ENCODE data around the gene PLB1. TPM values are rescaled to one million over a fixed set of nuclear protein-coding genes. Genes with fewer than 3 reads are reported as not detected.

The PLB1 gene
- polyA plus RNA-seq, 1 donor, result 3.2 TPM

DNA sequence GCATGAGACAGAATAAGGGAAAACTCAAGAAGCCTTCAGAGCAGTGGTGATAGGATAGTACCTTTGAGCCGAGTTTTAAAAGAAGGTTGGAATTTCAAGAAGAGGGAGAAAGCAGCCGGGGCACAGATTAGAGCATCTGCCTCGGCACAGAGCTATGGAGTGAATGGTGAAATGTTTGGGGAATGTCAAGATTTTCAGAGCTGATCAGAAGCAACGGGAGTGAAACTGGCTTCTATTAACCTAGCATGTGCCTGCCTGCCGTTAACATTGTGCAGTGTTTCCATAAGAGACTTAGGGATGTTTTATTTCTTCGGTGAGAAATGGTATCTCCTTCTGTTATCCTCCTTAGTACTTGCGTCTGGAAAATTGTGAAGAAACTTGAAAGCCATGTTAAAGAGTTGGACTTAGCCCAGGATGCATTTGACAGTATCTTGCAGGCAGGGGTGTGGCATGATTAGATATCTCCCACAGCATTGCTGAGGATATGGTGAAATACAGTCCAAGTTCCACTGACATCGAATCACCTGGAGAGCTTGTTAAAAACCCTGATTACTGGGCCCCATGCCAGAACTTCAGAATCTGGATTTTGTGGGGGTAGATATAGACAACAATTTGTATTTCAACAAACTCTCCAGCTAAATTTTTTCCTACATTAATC is 158.9 kb downstream of the PLB1 start:
- Histone ChIP-seq H3K27me3 (ENCODE audit: control insufficient read depth, insufficient read depth, low read length) (no peaks in the 10 kb centered on the region), H3K4me3 (ENCODE audit: low read length) (no peak overlapping the region), H3K36me3 (ENCODE audit: control insufficient read depth, insufficient read depth, low read length) (no peaks in the 10 kb centered on the region), H3K9me3 (ENCODE audit: control insufficient read depth, low read depth, low read length) (no peaks in the 10 kb centered on the region), H3K4me1 (ENCODE audit: control insufficient read depth, insufficient read depth, low read length) (peaks cover 43% of the 10 kb centered on the region), H3K27ac (ENCODE audit: low read length) (peak overlapping the region; percentile 97)
- 20% methylated on average over 1 of the region's 8 CpGs for WGBS (ENCODE audit: insufficient coverage, low lambda C conversion rate)
- peak; percentile 95 to 97 for DNase-seq

DNA sequence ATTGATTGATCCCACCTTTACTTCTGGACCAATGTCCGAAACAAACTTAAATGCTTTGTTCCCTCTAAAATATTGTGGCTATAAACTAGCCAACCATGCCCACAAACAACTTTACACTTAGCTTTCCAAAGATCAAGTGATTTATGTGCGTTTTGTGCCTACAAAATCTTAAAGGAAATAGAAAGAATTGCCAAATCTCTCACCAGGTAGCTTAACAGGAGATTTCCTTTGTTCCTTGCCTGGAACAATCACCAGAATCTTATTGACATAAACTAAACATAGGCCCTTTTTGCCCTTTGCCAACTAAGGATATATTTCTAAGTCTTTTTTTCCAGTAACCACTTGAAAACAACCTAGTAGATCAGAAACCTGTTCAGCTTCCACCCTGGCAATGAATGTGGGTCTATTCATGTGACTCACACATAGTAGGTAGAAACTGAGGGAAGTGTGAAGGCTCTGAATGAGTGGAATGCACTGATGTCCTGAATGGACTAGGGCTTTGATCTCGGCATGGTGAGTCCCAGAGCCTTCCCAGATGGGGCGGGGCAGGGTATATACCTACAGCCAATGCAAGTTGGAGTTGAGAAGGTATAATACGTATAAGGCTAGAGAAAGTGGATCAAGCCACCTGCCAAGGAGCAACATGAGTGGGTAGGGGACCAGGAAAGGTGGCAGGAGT is 161.2 kb downstream of the PLB1 start:
- 80% methylated on average over 1 of the region's 5 CpGs for WGBS (ENCODE audit: insufficient coverage, low lambda C conversion rate)
- Histone ChIP-seq H3K27me3 (ENCODE audit: control insufficient read depth, insufficient read depth, low read length) (no peaks in the 10 kb centered on the region), H3K27ac (ENCODE audit: low read length) (peak overlapping the region; percentile 61), H3K4me1 (ENCODE audit: control insufficient read depth, insufficient read depth, low read length) (peaks cover 61% of the 10 kb centered on the region), H3K36me3 (ENCODE audit: control insufficient read depth, insufficient read depth, low read length) (no peaks in the 10 kb centered on the region), H3K9me3 (ENCODE audit: control insufficient read depth, low read depth, low read length) (no peaks in the 10 kb centered on the region), H3K4me3 (ENCODE audit: low read length) (no peak overlapping the region)
- DNase-seq, result peak in 1 of 2 donors; percentile 55

- WGBS (ENCODE audit: insufficient coverage, low lambda C conversion rate), result no CpG with 5 or more reads among the region's 1 CpG
- H3K36me3 ChIP-seq (ENCODE audit: control insufficient read depth, insufficient read depth, low read length), result no peaks in the 10 kb centered on the region
- H3K4me1 ChIP-seq (ENCODE audit: control insufficient read depth, insufficient read depth, low read length), result peaks cover 67% of the 10 kb centered on the region
- H3K27me3 ChIP-seq (ENCODE audit: control insufficient read depth, insufficient read depth, low read length), result no peaks in the 10 kb centered on the region
- H3K27ac ChIP-seq (ENCODE audit: low read length), result no peak overlapping the region
- no peaks in the 10 kb centered on the region for H3K9me3 ChIP-seq (ENCODE audit: control insufficient read depth, low read depth, low read length)
- DNase-seq, result peak in 1 of 2 donors; percentile 29
- no peak overlapping the region for H3K4me3 ChIP-seq (ENCODE audit: low read length)
Observed at GRCh38 chr2:28658369-28658768, 162.5 kb downstream of the PLB1 start.

DNA sequence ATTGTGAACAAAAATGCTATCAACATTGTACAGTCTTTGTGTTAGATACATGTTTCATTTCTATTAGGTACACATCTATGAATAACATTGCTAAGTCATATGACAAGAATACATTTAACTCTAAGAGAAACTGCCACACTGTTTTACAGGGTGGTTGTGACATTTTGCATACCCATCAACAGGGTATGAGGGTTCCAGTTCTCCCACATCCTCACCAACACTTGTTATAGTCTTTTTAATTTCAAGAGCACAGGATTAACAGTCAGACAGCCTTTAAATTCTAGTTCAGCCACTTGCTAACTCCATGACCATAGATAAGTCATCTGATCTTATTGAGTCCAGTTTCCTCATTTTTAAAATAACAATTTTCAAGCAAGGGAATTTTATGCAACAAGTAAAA is 163.3 kb downstream of the PLB1 start:
- Histone ChIP-seq H3K36me3 (ENCODE audit: control insufficient read depth, insufficient read depth, low read length) (no peaks in the 10 kb centered on the region), H3K27me3 (ENCODE audit: control insufficient read depth, insufficient read depth, low read length) (no peaks in the 10 kb centered on the region), H3K4me1 (ENCODE audit: control insufficient read depth, insufficient read depth, low read length) (peaks cover 71% of the 10 kb centered on the region), H3K27ac (ENCODE audit: low read length) (peak overlapping the region; percentile 3), H3K9me3 (ENCODE audit: control insufficient read depth, low read depth, low read length) (no peaks in the 10 kb centered on the region), H3K4me3 (ENCODE audit: low read length) (no peak overlapping the region)
- DNase-seq, result no peak

GRCh38 chr2:28661589-28662001 is 165.7 kb downstream of the PLB1 start:
- Histone ChIP-seq H3K36me3 (ENCODE audit: control insufficient read depth, insufficient read depth, low read length) (no peaks in the 10 kb centered on the region), H3K4me1 (ENCODE audit: control insufficient read depth, insufficient read depth, low read length) (peaks cover 67% of the 10 kb centered on the region), H3K27ac (ENCODE audit: low read length) (peak overlapping the region; percentile 89), H3K4me3 (ENCODE audit: low read length) (no peak overlapping the region), H3K27me3 (ENCODE audit: control insufficient read depth, insufficient read depth, low read length) (no peaks in the 10 kb centered on the region), H3K9me3 (ENCODE audit: control insufficient read depth, low read depth, low read length) (no peaks in the 10 kb centered on the region)
- 40% methylated on average over 1 of the region's 5 CpGs for WGBS (ENCODE audit: insufficient coverage, low lambda C conversion rate)
- DNase-seq, result peak in 1 of 2 donors; percentile 48

GRCh38 chr2:28662044-28662443 is 166.2 kb downstream of the PLB1 start:
- H3K27me3 ChIP-seq (ENCODE audit: control insufficient read depth, insufficient read depth, low read length), result no peaks in the 10 kb centered on the region
- H3K36me3 ChIP-seq (ENCODE audit: control insufficient read depth, insufficient read depth, low read length), result no peaks in the 10 kb centered on the region
- peak; percentile 93 to 95 for DNase-seq
- WGBS (ENCODE audit: insufficient coverage, low lambda C conversion rate), result no CpG with 5 or more reads among the region's 1 CpG
- H3K9me3 ChIP-seq (ENCODE audit: control insufficient read depth, low read depth, low read length), result no peaks in the 10 kb centered on the region
- H3K4me1 ChIP-seq (ENCODE audit: control insufficient read depth, insufficient read depth, low read length), result peaks cover 65% of the 10 kb centered on the region
- H3K27ac ChIP-seq (ENCODE audit: low read length), result peak overlapping the region; percentile 89
- no peak overlapping the region for H3K4me3 ChIP-seq (ENCODE audit: low read length)

DNA sequence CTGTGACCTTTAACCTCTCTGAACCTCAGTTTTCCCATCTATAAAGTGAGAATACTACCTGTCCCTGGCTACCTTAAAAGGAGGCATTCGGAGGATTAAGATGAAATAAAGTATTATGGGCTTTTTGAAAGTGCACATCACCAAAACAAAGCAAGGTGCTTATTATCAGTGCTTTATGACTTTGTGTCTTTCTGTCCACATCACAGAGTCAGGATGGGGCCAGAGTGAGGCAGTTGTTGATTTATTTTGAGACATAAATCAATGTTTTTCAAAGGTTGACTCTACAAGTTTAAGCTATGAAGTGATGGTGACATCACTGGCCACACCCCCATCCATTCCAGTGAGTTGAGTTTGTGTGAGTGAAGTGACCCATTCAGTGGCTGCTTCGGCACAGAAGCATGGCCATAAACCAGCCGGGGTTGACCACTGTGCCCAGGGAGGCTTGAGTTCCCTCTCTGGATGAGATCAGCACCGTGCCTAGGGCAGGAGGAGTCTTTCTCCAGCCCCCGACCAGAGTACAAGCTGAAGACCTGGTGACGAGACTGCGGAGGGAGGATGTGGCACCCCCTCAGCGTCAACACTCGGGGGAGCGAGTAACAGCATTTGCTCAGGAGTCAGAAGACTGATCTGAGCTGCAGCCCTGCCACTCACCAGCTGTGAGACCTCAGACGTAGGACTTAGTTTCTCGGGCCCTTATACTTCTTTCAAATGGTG is 166.8 kb downstream of the PLB1 start:
- DNase-seq, result peak; percentile 65 to 76
- no peak overlapping the region for H3K4me3 ChIP-seq (ENCODE audit: low read length)
- H3K9me3 ChIP-seq (ENCODE audit: control insufficient read depth, low read depth, low read length), result no peaks in the 10 kb centered on the region
- H3K4me1 ChIP-seq (ENCODE audit: control insufficient read depth, insufficient read depth, low read length), result peaks cover 60% of the 10 kb centered on the region
- H3K27ac ChIP-seq (ENCODE audit: low read length), result peak overlapping the region; percentile 89
- no peaks in the 10 kb centered on the region for H3K36me3 ChIP-seq (ENCODE audit: control insufficient read depth, insufficient read depth, low read length)
- H3K27me3 ChIP-seq (ENCODE audit: control insufficient read depth, insufficient read depth, low read length), result no peaks in the 10 kb centered on the region
- no CpG with 5 or more reads among the region's 12 CpGs for WGBS (ENCODE audit: insufficient coverage, low lambda C conversion rate)

- H3K9me3 ChIP-seq (ENCODE audit: control insufficient read depth, low read depth, low read length), result no peaks in the 10 kb centered on the region
- no peak overlapping the region for H3K4me3 ChIP-seq (ENCODE audit: low read length)
- H3K36me3 ChIP-seq (ENCODE audit: control insufficient read depth, insufficient read depth, low read length), result no peaks in the 10 kb centered on the region
- peaks cover 56% of the 10 kb centered on the region for H3K4me1 ChIP-seq (ENCODE audit: control insufficient read depth, insufficient read depth, low read length)
- DNase-seq, result peak in 1 of 2 donors; percentile 29
- WGBS (ENCODE audit: insufficient coverage, low lambda C conversion rate), result no CpG with 5 or more reads among the region's 1 CpG
- no peaks in the 10 kb centered on the region for H3K27me3 ChIP-seq (ENCODE audit: control insufficient read depth, insufficient read depth, low read length)
- H3K27ac ChIP-seq (ENCODE audit: low read length), result peak overlapping the region; percentile 89
Observed at GRCh38 chr2:28663359-28663758, 167.5 kb downstream of the PLB1 start.

DNA sequence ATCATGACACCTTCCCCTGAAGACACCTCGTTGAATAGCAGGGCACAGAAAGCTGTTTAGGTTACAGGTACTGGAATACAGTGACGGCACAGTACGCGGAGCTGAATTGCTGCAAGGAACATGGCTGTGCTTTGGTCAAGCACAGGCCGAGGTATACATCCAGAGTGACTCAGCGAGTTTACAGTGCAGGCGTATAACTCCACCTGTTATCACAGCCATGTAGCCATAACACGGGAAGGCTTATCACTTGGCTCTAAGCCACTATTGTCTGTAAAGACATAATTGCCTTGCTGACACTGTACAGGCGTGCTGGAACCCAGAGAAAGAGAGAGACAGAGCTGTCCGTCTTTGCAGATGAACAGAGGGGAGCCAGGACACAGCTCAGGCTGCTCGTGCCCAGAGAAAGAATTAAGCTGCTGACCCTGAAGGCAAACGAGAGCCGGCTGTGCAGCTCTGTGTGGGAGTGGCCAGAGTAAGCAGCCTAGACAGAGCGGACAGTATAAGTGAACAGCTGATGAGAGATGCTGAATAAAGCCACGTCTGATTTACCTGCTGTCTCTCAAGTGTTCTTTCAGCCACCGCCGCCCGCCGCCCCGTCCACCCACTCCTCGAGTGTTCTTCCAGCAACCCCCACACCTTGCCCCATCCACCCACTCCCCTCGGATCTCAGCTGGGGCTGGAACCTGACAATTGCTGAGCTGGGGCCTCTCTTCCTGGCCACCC is 168.4 kb downstream of the PLB1 start:
- DNase-seq, result peak; percentile 85 to 93
- Histone ChIP-seq H3K36me3 (ENCODE audit: control insufficient read depth, insufficient read depth, low read length) (no peaks in the 10 kb centered on the region), H3K9me3 (ENCODE audit: control insufficient read depth, low read depth, low read length) (no peaks in the 10 kb centered on the region), H3K27ac (ENCODE audit: low read length) (peak overlapping the region; percentile 89), H3K27me3 (ENCODE audit: control insufficient read depth, insufficient read depth, low read length) (no peaks in the 10 kb centered on the region), H3K4me1 (ENCODE audit: control insufficient read depth, insufficient read depth, low read length) (peaks cover 61% of the 10 kb centered on the region), H3K4me3 (ENCODE audit: low read length) (no peak overlapping the region)
- no CpG with 5 or more reads among the region's 22 CpGs for WGBS (ENCODE audit: insufficient coverage, low lambda C conversion rate)

DNA sequence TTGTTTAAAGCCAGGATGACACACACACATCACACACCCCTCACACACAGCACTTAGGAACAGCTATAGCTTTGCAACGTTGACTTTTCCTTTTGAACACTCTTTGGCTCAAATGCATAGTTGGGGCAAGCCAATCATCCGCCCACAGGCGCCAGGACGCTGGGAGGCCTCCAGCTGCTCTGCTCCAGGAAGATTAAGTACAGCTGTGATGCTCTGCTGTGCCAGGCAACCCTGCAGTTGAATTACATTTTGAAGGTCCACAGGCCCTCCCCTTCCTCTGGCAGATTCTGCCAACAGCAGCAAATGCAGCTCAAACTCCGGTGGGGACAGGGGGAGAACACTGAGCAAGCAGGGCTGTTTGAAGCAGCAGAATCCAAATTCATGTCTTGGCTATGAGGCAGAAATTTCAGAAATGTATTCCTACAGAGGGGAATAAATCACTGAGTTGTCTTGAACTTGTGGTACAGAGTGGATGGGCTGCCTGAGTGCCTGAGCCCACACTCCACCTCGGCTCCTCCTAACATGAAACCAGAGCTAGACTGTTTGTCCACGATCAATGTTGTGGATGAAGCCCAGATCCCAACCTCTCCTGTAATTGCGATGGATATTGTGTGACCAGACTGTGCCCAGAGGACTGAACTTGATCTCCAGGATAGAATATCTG is 169.3 kb downstream of the PLB1 start:
- WGBS (ENCODE audit: insufficient coverage, low lambda C conversion rate), result no CpG with 5 or more reads among the region's 8 CpGs
- DNase-seq, result peak; percentile 45 to 66
- Histone ChIP-seq H3K27me3 (ENCODE audit: control insufficient read depth, insufficient read depth, low read length) (no peaks in the 10 kb centered on the region), H3K4me3 (ENCODE audit: low read length) (no peak overlapping the region), H3K36me3 (ENCODE audit: control insufficient read depth, insufficient read depth, low read length) (no peaks in the 10 kb centered on the region), H3K9me3 (ENCODE audit: control insufficient read depth, low read depth, low read length) (no peaks in the 10 kb centered on the region), H3K4me1 (ENCODE audit: control insufficient read depth, insufficient read depth, low read length) (peaks cover 57% of the 10 kb centered on the region), H3K27ac (ENCODE audit: low read length) (peak overlapping the region; percentile 89)

Measured in large intestine (tissue), 3 donors.